Cortex of kidney (tissue), 1 donor: Measurements from ENCODE around the gene PARD3.

Experiments
- DNase-seq: peaks from one replicate; lab custom pipeline; 2025; lab: John Stamatoyannopoulos, UW

The PARD3 gene

DNA sequence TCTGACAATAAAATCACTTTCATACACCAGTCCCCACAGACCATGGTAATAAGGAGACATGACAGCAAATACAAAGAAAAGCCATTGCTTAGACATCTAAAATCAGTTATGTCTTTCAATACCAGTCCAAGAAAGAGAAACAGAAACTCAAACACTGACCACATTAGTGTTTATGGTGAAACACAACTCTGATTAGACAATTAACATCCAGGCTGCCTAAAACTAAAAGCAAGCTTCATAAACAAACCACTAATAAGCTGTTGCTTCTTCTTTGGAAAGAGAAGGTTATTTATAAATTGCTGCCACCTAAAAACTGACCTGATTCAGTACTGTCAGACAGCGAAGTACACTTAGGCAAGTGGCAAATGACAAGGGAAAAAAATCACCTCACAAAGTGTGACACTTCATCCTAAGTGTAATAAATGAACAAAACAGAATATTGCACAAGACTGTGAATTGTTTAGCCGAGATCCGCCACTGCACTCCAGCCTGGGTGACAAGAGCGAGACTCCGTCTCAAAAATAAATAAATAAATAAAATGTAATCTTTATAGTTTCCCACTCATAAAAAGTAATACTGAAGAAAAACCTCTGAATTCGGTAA is 277.4 kb downstream of the PARD3 start:
- DNase-seq = no peak

DNA sequence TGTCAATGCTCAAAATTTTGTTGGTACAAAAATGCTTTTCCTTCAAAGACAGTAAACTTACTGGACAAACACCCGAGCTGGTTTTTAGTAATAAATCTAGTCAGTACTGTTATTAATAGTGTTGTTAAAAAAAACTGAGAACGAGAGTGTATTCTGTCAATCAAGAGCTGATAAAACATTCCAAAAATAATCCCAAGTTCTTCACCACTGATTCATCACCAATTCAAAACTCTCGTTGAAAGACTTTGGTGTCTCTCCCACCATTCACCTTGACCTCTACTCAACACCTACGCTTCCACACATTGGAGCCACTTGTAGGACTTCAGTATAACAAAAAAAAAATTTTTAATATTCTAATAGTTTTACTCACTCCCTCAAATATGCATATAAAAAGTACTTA is 279.2 kb downstream of the PARD3 start:
- no peak for DNase-seq

DNA sequence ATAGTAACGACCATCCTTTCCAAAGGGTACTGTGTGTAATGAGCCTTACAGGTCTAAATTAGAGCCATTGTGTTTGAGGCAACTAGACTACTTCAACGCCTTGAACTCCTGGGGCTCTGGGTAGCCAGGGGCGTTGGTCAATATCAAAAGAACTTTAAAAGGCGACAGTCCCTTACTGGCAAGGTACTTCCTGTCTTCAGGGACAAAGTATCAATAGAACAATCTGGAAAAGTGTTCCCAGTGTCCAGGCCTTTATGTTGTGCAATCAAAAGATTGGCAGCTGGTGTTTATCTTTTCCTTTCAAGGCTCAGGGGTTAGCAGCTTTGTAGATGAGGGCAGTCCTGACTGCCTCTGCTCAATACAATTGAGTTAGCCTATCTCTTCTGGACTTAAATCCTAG is 284.3 kb downstream of the PARD3 start:
- no peak for DNase-seq

DNA sequence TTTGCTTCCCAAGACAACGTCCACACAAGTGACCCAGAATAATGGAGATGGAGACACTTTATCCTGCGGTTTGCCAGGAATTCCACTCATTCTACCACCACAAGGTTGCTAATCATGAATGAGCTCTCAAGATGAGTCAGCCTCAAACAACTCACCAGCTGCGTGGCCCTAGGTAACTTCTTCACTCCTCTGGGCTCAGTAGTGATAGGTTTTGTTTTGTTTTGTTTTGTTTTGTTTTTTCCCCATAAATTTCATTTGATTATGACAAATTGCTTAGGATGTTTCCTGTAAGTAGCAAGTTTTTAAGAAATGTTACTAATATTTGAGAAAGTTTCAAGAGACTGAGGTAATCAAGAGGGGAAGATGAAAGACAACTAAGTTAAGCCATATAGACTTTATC is 286.8 kb downstream of the PARD3 start:
- DNase-seq = no peak

DNA sequence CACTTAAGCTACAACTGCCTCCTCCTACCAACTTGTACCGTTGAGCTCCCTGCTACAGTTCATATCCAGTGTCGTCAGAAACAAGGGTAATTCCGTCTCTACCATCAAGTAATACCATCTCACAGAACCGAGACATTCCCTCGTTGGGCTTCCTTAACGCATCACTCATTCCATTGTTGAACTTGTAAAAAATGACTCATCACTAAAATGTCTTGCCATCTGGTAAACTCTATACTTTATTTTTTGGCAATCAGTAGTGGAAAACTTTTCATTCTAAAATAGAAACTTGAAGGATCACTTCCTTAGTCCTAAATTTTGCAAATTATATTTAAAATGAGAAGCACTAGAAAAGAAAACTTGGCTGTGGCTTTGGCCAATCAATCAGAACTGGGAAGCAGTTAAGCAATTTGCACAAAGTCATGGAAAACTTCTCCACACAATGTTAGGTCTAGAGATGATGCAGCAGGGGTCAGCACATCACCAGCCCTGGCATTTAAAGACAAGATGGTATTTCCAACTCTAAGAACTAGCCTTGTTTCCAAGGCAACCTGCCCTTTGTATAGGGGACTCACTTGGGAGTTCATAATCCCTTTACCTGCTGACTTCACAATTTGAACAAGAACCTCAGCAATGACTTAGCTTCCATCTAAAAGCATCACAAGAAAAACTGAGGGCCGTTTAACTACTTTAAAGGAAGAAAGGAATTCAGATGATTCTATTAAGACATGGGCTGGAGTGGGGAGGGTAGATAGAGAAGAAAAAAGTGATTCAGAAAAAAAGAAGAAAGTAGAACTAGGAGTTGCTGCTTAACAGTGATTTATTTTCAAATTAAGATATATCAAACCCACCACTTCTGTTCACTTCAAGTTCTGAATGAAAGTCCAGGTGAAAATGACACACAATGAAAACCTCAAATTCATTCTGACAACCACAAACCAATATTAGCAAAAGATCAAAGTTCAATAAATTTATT is 288.1 kb downstream of the PARD3 start:
- no peak for DNase-seq

DNA sequence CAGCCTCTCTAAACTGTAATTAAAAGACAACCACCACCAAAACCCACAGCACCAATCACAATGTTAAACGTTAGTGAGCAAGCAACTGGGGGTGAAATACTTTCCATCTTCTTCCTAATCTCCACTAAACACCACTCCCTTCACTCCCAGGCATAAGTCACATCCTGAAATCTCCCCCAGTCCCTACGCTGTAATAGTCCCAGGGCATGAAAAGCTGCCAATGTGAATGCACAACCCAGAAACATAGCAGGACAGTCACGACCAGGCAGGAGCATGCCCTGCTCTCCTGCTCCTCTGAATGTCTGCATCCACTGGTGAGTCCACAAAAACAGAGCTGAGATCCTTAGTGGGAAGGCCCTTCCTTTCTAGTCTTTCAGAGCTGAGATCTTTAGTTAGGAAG is 288.9 kb downstream of the PARD3 start:
- no peak for DNase-seq

DNA sequence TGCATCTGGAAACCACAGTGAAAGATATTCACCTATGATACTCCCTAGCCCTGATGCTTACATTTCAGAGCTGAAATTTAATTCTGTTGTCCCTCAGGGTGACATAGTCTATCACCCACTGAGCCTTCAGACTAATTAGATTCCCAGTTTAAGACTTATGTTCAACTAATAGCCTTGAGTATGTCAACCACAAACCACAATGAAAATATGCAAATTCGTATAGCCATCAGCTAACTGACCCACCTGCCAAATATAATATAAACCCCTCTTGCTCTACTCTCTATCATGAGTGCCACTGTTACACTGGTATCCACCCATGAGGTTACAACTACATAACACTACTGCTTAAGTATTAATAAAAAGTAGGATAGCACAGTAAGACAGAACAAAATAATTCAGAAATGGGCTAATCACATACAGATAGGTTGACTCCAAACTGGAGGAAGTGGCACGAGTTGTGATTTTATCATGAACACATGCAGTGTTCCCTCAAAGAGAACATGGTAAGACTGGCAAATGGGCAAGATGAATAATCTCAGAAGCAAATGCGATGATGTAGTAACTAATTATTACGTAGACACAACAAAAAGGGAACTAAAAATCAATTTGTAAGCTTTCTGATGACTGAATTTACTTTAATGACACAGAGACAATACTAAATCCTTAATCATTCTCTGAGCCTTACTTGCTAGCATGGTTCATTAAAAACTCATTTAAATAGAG is 290.6 kb downstream of the PARD3 start:
- DNase-seq = no peak

DNA sequence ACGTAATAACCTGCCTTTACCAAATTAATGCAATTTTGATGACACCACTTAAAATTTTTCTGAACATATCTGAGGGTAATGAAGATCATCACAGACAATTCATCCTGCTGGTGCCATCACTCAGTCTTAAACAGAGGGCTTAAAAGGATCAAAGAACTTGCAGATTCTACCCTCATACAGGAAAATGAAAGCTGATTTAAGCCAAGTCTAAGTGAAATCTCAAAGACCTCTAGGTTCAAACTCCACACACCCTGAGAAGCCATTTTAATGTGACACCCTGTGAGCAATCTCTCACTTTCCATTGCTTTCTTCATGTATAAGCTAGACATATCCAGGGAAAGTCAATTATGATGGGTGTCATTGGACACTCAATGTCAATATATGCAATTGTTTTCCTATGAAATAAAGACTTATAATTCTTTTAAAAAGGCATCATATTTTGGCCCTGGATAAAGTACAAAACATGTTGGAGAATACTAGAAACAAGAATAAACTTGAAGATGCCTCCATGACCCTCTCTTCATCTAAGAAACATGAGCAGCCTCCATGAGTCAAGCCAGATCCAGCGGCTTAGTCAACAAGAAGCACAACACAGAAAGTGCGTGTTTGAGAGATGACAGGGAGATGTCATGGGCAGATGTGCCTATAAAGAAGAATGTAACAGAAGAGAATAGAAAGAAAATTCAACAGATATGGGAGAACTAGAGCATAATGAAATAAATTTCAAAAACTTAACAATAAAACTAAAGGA is 291.9 kb downstream of the PARD3 start:
- DNase-seq = no peak

DNA sequence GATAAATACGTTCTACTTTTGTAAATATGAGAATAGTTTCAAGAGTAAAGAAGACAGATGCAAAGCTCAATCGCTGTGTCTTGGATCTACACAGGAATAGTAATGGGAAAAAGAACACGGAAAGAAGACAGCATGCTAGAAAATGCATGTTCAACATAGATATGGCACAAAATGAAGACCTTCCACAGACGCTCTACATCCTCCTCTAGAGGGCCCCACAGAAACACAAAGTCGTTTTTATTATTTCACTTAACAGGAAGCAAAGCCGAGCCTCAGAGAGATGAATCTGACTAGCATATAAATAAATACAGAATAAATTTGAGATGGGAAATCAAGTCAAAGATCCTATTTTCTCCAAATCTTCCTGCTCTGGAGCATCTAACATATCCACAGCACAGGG is 292.6 kb downstream of the PARD3 start:
- no peak for DNase-seq

DNA sequence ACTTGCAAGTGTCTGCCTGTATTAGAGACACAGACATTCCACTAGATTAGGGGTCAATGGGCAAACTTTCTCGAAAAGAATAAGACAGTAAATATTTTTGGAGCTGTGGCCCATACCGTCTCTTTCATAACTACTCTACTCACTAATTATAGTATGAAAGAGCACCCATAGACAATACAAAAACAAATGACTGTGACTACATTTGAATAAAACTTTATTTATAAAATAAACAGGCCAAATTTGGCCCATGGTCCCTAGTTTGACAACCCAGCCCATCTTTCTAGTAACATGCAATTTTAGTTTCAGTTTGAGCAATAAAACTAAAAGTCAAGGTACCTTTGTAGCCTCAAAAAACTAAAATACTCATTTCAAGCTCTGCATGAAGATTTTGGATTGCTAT is 294.6 kb downstream of the PARD3 start:
- no peak for DNase-seq

DNA sequence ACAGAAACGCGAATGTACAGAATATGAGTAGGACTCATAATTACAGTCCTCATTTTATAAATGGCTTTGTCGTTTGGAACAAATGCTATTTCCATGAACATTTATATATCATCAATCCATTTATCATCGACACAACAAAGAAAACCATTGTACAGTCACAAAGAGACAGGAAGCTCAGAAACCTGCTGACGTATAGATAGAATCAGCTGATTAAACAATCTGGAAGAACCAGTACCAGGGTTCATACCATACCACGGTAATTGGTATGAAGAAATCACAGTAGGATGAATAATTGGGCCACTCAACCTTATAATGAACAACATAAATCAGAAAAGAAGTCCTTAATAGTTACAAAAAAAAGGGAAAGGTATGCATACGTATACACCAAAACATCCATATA is 295.0 kb downstream of the PARD3 start:
- no peak for DNase-seq

DNA sequence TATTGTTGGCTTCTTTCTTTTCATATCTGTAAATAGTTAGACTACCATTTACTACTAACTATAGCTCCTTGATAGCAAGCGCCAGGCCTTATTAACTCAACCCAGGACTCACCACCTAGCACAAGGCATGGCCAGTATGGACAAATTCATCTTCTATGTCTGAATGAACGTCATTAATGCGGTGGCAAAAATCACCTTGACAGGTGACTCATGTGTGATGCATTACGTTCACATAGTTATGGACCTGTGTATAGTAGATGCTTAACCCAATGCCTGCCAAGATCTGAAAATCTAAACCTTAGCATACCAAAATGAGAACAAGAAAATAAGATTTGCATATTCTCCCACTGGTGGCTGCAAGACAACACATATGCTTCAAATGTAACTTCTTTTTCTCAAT is 300.8 kb downstream of the PARD3 start:
- no peak for DNase-seq

DNA sequence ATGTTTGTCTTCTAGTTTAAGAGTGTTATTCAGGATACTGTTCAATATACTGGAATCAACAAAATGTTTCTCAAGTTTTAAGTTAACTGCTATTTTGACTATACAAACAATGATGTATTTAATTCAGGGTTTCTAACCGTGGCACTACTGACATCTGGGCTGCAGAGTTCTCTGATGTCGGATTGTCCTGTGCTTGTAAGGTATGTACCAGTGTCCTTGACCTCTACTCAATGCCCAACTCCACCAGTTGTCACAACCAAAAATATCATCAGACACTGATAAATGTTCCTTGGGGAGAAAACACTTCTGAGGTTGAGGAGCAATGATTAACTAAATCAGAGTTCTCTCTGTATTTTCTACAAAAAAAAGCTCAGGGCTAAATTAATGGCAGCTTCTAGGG is 301.5 kb downstream of the PARD3 start:
- no peak for DNase-seq

DNA sequence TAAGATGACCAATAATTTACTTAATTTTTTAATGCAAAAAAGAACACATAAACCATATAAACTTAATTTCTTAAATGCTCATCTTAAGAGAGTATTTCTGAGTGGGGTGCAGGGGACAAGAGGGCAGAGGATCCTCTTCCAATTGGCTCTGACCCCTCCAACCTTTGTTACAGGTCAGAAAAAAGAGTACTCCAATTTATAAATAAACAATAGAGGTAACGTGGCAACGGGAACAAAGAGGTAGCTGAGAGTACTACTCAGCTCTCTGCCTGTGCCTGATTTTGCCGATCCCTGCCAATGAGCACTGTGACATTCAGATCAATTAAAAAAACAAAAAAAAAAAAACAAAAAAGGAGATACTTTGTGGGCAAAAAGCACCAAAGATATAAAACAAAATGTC is 307.9 kb downstream of the PARD3 start:
- DNase-seq = no peak

DNA sequence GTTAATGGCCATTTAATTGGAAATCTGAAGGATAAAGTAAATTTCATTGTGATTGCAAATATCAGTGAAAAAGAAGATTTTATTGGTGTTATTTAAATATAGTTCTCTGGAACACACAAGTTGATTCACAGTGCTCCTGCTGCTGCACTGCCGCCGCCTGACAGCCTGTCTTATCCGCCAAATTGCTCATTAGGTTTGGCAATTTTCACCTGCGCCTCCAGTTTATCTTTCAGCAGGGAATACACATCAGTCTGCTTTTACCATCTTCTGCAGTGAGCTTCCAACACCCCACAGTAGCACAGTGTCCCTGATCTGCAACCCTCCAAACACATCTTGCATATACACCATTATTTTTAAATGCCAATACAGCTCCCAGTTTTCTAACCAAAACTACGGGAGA is 308.3 kb downstream of the PARD3 start:
- no peak for DNase-seq

DNA sequence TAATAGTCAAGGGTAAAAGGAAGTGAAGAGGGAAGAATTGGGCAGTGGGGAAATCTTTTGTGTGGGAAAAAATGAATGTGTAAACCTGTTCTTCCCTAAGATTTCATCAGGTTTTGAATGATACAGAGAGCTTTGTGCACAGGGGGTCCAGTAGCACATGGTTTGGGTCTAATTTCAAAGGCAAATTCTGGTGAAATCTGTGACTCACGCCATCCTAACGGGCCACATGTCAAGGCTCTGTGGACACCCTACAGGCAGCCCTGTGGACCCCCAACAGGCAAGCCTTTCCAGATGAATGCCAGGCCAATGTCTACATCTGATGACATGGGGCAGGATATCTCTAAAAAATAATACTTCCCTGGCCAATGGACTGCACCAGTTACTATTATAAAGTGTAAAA is 309.8 kb downstream of the PARD3 start:
- DNase-seq = no peak

DNA sequence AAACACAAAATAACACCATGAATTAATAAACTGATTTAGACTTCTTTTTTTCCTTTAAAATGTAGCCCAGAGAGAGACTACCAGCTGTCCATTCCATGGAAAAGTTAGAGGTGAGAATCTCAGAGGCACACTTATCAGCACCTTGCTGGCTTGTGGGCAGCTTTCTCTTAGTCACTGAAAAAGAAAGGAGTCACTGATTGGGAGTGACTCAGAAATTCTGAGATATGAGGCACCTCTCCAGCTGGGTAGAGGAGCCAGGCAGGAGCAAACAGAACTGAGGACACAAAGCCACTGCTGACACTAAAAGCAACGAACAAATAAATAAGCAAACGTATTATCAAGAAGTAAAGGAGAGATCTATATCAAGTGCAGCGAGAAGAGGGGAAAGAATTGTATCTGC is 310.6 kb downstream of the PARD3 start:
- no peak for DNase-seq

DNA sequence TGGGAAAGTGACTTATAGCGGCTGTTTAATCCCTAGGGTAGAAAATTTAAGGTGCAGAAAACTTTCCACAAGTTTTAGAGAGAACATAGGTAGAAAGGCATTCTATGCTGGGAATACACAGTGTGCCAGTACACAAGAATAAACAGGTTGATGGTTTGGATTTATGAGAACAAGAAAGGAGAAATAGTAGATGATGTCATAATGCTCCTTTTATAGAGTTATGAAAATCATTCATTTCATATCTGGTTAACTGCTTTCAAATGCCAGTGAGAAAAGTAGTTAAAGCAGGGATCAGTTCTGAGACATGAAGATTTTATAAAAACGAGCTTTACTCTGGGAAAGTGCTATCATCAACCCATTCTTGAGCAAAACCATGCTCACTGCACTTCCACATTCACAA is 311.4 kb downstream of the PARD3 start:
- no peak for DNase-seq

DNA sequence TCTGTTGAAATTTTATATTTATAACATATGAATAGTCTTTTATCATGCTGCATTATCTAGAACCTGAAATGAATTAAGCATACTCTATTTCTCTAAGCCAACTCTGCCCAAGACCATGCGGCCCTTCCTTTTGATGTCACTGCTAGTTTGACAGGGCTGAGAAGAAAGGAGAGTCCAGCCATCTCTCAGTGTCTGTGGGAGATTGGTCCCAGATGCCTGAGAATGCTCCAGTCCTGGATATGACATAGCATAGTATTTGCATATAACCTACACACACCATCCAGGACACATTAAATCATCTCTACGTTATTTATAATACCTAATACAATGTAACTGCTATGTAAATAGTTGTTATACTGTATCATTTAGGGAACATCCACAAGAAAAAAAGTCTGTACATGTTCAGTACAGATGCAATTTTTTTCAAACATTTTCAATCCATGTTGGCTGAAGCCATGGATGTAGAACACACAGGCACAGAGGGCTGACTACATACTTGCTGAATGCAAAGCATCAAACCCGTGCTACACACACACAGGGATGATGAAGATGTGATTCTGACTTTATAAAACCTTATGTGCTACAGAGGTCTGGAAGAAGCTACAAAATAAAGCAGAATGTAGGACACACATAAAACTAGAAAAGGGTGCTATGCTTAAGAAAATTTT is 315.4 kb downstream of the PARD3 start:
- no peak for DNase-seq

DNA sequence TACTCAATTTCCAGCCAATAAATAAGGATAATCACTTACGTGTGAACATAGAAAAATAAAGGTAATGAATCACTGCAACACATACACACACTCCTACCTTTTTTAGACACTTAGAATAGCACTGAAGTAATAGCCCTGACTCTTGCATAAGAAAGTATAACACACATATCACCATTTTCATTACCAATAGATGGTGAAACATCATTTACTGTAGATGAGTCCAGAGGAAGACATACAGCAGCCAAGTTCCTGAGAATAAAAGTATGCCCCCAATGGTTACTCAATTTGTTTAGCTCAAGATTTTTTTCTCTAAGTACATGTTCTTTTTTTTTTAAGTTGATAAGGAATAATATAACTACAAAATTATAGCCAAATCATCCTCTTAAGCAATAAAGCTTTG is 316.3 kb downstream of the PARD3 start:
- DNase-seq = no peak

DNA sequence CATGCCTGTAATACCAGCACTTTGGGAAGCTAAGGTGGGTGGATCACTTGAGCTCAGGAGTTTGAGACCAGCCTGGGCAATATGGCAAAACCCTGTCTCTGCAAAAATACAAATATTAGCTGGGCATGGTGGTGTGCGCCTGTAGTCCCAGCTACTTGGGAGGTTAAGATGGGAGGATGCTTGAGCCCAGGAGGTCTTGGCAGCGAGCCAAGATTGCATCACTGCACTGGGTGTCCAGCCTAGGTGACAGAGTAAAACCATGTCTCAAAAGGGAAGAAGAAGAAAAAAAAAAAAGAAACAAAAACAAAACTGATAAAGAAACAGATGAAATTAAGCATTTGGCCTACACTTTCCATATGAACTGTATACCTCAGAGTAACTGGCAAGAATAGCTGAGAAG is 319.2 kb downstream of the PARD3 start:
- DNase-seq = no peak

DNA sequence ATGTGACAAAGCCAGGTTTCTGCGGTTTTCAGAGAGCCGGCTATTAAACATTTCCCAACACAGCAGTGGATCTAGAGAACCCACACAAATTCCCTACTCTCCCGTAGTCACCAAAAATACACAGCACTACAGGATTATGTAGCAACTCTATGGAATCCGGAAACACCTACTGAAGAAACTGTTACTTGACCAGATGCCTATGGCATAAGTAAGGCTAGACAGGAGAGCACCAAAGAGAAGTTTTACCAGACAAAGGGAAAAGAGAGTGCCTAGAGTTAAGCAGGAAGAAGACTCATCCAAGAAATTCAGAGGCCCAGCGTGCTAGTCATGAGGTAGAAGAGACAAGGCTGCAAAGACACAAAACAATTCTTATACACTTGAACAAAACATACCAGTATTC is 321.1 kb downstream of the PARD3 start:
- no peak for DNase-seq
